ENCODE measurements around the gene CUTA.
"Not testable (repeated sequence)": the region's sequence is repeated elsewhere in the genome, so short reads cannot be mapped to it uniquely, and the experiment has no call there.

Gene CUTA

GRCh38 chr6:33367715-33368025, 50.2 kb downstream of the CUTA start:
- DNase-seq (ENCODE audit: low spot score): not testable (repeated sequence)

GRCh38 chr6:33367009-33367714, 50.7 kb downstream of the CUTA start:
- DNase-seq (ENCODE audit: low spot score): no peak

Measured in CD4-positive, alpha-beta T cell treated with Interleukin-2 at 100 ng/mL for 4 hours (primary cell).